SIG-M5 (cell line): ENCODE data around the gene MAPT.

Experiments used
- DNase-seq: peaks from one replicate; lab custom pipeline; 2025; lab: John Stamatoyannopoulos, UW

The MAPT gene

DNA sequence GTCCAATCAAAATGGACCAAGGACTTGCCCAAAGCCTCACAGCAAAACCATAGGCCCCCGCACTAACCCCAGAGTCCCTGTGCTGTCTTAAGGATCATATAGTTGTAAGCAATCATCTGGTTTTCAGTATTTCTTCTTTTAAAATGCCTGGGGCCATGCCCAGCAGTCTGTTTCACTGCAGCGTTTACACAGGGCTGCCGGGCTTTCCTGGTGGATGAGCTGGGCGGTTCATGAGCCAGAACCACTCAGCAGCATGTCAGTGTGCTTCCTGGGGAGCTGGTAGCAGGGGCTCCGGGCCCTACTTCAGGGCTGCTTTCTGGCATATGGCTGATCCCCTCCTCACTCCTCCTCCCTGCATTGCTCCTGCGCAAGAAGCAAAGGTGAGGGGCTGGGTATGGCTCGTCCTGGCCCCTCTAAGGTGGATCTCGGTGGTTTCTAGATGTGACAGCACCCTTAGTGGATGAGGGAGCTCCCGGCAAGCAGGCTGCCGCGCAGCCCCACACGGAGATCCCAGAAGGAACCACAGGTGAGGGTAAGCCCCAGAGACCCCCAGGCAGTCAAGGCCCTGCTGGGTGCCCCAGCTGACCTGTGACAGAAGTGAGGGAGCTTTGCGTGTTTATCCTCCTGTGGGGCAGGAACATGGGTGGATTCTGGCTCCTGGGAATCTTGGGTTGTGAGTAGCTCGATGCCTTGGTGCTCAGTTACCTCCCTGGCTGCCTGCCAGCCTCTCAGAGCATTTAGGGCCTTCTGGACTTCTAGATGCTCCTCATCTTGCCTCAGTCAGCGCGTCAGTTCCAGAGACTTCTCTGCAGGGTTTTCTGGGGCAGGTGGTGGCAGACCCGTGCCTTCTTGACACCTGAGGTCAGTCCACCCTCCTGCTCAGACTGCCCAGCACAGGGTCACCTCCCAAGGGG lies 79.8 kb downstream of the MAPT start:
- DNase-seq = no peak

GRCh38 chr17:45974916-45975630 lies 80.7 kb downstream of the MAPT start:
- no peak for DNase-seq

- DNase-seq = no peak
These were observed 81.4 kb downstream of the MAPT start for GRCh38 chr17:45975640-45976295.

GRCh38 chr17:45976391-45976754 lies 82.0 kb downstream of the MAPT start:
- DNase-seq = no peak

DNA sequence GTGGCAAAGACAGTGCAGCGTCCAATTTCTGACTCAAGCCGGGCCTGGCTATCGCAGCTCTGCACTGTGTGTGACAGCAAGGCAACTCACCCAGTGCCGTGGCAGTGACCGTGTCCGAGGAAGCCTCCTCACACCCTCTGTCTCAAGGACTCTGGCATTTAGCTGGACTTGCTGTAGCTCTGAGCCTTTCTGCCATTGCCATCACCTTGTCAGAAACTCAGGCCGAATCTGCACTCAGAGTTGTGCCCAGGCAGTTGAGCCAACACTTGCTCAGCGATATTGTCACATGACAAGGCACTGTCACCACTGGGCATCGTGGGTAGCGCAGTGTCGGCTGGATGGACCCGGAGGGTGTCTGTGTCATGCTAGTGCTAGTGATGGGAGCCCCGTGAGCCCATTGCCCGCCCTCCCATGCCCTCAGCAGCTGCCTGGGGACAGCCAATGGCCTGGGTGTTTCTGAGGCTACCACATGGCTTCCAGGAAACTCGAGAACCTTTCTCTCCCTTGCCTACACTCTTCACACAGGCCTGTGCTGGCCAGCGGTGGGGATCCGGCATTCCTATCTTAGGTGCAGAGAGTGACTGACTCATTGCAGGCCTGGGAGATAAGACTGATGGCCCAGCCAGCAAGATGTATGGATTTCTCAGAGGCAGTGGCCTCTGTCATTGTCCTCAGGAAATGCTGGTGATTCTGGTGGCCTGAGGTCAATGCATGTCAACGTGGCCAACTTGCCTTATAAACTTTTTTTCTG lies 82.6 kb downstream of the MAPT start:
- no peak for DNase-seq

GRCh38 chr17:45977506-45977824 lies 83.1 kb downstream of the MAPT start:
- DNase-seq = no peak

- DNase-seq = no peak
These were observed 83.7 kb downstream of the MAPT start for GRCh38 chr17:45977976-45978626.

- DNase-seq = no peak
These were observed 84.8 kb downstream of the MAPT start for GRCh38 chr17:45979137-45979536.

GRCh38 chr17:45980855-45981254 lies 86.5 kb downstream of the MAPT start:
- no peak for DNase-seq

- no peak for DNase-seq
These were observed 87.0 kb downstream of the MAPT start for GRCh38 chr17:45981306-45981705.

GRCh38 chr17:45982791-45983613 lies 88.6 kb downstream of the MAPT start:
- no peak for DNase-seq

DNA sequence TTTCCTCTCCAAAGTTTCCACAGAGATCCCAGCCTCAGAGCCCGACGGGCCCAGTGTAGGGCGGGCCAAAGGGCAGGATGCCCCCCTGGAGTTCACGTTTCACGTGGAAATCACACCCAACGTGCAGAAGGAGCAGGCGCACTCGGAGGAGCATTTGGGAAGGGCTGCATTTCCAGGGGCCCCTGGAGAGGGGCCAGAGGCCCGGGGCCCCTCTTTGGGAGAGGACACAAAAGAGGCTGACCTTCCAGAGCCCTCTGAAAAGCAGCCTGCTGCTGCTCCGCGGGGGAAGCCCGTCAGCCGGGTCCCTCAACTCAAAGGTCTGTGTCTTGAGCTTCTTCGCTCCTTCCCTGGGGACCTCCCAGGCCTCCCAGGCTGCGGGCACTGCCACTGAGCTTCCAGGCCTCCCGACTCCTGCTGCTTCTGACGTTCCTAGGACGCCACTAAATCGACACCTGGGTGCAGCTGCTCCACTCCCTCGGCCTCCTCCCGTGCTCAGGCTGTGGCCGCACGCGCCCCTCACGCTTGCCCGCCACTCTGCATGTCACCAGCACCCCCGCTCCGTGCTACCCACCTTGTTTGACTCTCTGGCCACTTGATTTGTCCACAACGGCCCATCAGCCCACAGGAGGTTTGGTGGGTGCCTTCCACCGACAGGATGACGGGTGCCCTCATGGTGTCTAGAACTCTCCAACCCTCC lies 89.4 kb downstream of the MAPT start:
- DNase-seq = no peak

DNA sequence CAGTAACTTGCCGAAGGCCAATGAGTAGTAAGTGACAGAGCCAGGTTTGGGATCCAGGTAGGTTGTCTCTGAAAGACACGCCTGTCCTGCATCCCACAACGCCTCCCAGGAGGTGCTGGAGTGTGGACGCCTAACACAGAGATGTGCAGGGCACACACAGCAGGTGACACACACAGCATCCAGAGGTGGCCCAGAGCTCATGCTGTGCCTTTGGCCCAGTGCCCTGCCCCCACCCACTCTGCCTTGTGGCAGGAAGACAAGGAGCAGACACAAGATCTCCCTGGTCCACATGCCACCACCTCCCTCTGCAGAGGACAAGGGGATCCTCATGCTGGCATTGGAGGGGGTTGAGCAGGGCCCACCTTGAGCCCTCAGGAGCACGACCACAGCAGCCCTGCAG lies 90.0 kb downstream of the MAPT start:
- no peak for DNase-seq

DNA sequence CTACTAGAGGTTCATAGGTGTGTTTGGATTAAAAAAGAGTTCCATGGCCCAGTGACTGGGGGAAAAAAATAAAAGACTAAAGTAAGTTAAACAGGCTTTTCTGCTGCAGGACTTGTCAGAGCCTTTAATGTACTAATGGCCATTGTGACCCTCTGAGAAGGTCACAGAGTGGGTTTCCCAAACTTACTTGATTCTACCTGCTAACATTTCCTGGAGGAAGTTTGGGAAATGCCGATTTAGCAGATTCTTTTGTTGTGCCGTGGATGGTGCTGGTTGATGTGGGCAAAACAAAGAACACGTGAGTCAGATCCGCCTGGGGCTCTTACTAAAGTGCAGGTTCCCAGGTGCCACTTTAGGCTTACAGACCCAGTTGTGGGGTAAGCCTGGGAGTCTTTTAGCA lies 91.1 kb downstream of the MAPT start:
- no peak for DNase-seq

DNA sequence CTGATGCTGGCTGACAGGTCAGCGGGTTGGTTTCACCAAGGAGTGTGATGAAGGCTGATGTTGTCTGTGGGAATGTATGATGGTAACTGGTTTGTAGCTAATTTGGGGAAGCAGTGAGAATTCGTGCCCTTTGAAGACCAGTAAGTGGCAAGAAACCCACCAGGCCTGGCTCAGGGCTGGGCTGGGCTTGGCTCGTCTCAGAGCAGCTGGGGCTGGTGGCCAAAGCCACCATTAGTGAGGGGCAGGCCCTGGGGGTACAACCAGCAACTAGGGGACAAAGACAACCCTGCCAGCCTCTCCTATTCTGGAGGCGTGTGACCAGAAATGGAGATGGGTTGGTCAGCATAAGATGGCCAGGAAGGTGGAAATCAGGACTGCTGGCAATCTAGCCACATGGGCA lies 91.7 kb downstream of the MAPT start:
- DNase-seq = no peak

GRCh38 chr17:45987706-45988105 lies 93.4 kb downstream of the MAPT start:
- no peak for DNase-seq

DNA sequence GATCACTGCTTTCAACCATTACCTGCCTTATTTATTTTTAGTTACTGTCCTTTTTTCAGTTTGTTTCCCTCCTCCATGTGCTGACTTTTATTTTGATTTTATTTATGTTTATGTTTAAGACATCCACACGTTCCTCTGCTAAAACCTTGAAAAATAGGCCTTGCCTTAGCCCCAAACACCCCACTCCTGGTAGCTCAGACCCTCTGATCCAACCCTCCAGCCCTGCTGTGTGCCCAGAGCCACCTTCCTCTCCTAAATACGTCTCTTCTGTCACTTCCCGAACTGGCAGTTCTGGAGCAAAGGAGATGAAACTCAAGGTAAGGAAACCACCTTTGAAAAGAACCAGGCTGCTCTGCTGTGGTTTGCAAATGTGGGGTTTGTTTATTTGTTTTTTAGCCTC lies 95.4 kb downstream of the MAPT start:
- DNase-seq = no peak

- no peak for DNase-seq
These were observed 96.5 kb downstream of the MAPT start for GRCh38 chr17:45990886-45991285.

DNA sequence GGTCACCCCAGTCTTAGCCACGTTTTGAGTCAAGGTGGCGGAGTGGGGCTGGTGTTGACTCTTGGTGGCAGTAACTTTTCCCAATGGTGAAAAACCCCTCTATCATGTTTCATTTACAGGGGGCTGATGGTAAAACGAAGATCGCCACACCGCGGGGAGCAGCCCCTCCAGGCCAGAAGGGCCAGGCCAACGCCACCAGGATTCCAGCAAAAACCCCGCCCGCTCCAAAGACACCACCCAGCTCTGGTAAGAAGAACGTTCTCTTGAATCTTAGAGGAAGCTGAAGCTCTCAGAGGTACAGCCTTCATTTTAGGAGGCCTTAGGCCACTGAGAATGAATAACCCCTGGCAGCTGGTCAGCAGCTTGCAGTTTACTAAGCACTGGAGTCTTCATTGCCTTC lies 97.0 kb downstream of the MAPT start:
- DNase-seq = no peak

- DNase-seq = no peak
These were observed 97.8 kb downstream of the MAPT start for GRCh38 chr17:45992175-45992574.
